ENCODE data around the gene P2RY10. TPM values are rescaled to one million over a fixed set of nuclear protein-coding genes. Genes with fewer than 3 reads are reported as not detected.

P2RY10 gene
- total RNA-seq, 1 donor from 2014 or later: not detected

GRCh38 chrX:78958419-78959116, 13.4 kb downstream of the P2RY10 start:
- Histone ChIP-seq H3K27me3 (no peaks in the 10 kb centered on the region), H3K4me1 (no peaks in the 10 kb centered on the region), H3K9me3 (no peaks in the 10 kb centered on the region), H3K27ac (no peak overlapping the region), H3K36me3 (no peaks in the 10 kb centered on the region), H3K4me3 (no peak overlapping the region)
- TF ChIP-seq, protein P1, sequence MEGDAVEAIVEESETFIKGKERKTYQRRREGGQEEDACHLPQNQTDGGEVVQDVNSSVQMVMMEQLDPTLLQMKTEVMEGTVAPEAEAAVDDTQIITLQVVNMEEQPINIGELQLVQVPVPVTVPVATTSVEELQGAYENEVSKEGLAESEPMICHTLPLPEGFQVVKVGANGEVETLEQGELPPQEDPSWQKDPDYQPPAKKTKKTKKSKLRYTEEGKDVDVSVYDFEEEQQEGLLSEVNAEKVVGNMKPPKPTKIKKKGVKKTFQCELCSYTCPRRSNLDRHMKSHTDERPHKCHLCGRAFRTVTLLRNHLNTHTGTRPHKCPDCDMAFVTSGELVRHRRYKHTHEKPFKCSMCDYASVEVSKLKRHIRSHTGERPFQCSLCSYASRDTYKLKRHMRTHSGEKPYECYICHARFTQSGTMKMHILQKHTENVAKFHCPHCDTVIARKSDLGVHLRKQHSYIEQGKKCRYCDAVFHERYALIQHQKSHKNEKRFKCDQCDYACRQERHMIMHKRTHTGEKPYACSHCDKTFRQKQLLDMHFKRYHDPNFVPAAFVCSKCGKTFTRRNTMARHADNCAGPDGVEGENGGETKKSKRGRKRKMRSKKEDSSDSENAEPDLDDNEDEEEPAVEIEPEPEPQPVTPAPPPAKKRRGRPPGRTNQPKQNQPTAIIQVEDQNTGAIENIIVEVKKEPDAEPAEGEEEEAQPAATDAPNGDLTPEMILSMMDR (IDR thresholded peaks at IDR 0.05): no peak
- DNase-seq (ENCODE audit: low spot score in 2 of 2): no peak
- intact Hi-C loops (cut with DNase I): no loop called here

- Histone ChIP-seq H3K4me1 (no peaks in the 10 kb centered on the region), H3K9me3 (no peaks in the 10 kb centered on the region), H3K4me3 (no peak overlapping the region), H3K27ac (no peak overlapping the region), H3K27me3 (no peaks in the 10 kb centered on the region), H3K36me3 (no peaks in the 10 kb centered on the region)
- TF ChIP-seq, protein P1 (IDR thresholded peaks at IDR 0.05): no peak
- intact Hi-C loops (cut with DNase I): no loop called here
- no peak for DNase-seq (ENCODE audit: low spot score in 2 of 2)
These were observed 15.7 kb downstream of the P2RY10 start for GRCh38 chrX:78960888-78961287.

DNA sequence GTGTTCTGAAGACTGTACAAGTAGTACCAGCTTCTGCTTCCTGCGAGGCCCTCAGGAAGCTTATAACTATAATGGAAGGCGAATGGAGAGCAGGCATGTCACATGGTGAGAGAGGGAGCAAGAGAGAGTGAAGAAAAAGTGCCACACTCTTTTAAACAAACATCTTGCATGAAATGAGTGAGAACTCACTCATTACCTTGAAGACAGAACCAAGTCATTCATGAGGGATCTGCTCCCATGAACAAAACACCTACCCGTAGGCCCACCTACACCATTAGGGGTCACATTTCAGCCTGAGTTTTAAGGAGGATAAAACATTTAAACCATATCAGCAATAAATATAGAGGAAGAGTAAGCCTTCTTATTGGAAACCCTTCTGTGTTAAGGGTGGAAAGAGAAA, 19.4 kb downstream of the P2RY10 start:
- TF ChIP-seq, protein P1 (IDR thresholded peaks at IDR 0.05): no peak
- H3K36me3 ChIP-seq: no peaks in the 10 kb centered on the region
- intact Hi-C loops (cut with DNase I): no loop called here
- no peaks in the 10 kb centered on the region for H3K27me3 ChIP-seq
- no peaks in the 10 kb centered on the region for H3K4me1 ChIP-seq
- H3K9me3 ChIP-seq: peaks cover 0 to 1% of the 10 kb centered on the region in 2 donors
- H3K4me3 ChIP-seq: no peak overlapping the region
- no peak overlapping the region for H3K27ac ChIP-seq
- DNase-seq (ENCODE audit: low spot score in 2 of 2): no peak

- intact Hi-C loops (cut with DNase I): no loop called here
- DNase-seq (ENCODE audit: low spot score in 2 of 2): no peak
- Histone ChIP-seq H3K9me3 (no peaks in the 10 kb centered on the region), H3K4me1 (no peaks in the 10 kb centered on the region), H3K4me3 (no peak overlapping the region), H3K27me3 (no peaks in the 10 kb centered on the region), H3K27ac (no peak overlapping the region), H3K36me3 (no peaks in the 10 kb centered on the region)
- TF ChIP-seq, protein P1 (IDR thresholded peaks at IDR 0.05): no peak
These were observed 34.7 kb downstream of the P2RY10 start for GRCh38 chrX:78979789-78980464.

GRCh38 chrX:78989349-78989748, 44.2 kb downstream of the P2RY10 start:
- H3K9me3 ChIP-seq: peaks cover 0 to 3% of the 10 kb centered on the region in 2 donors
- no peaks in the 10 kb centered on the region for H3K36me3 ChIP-seq
- H3K27me3 ChIP-seq: no peaks in the 10 kb centered on the region
- TF ChIP-seq, protein P1 (IDR thresholded peaks at IDR 0.05): no peak
- H3K4me3 ChIP-seq: no peak overlapping the region
- no peak overlapping the region for H3K27ac ChIP-seq
- intact Hi-C loops (cut with DNase I): no loop called here
- H3K4me1 ChIP-seq: no peaks in the 10 kb centered on the region
- DNase-seq (ENCODE audit: low spot score in 2 of 2): no peak

Measured in ascending aorta (tissue), 2 donors.